Measurements from ENCODE around the gene CFL1. TPM values are rescaled to one million over a fixed set of nuclear protein-coding genes. Genes with fewer than 3 reads are reported as not detected.
A peak's percentile ranks its signal among the peaks of the same experiment; 100 is the strongest.

The CFL1 gene
- total and polyA plus RNA-seq, 10 of the 15 experiments (the other 5 are each of a cell fraction or from before 2014, with no cell fraction given) = 164 to 2,994 (median 1,500) TPM

DNA sequence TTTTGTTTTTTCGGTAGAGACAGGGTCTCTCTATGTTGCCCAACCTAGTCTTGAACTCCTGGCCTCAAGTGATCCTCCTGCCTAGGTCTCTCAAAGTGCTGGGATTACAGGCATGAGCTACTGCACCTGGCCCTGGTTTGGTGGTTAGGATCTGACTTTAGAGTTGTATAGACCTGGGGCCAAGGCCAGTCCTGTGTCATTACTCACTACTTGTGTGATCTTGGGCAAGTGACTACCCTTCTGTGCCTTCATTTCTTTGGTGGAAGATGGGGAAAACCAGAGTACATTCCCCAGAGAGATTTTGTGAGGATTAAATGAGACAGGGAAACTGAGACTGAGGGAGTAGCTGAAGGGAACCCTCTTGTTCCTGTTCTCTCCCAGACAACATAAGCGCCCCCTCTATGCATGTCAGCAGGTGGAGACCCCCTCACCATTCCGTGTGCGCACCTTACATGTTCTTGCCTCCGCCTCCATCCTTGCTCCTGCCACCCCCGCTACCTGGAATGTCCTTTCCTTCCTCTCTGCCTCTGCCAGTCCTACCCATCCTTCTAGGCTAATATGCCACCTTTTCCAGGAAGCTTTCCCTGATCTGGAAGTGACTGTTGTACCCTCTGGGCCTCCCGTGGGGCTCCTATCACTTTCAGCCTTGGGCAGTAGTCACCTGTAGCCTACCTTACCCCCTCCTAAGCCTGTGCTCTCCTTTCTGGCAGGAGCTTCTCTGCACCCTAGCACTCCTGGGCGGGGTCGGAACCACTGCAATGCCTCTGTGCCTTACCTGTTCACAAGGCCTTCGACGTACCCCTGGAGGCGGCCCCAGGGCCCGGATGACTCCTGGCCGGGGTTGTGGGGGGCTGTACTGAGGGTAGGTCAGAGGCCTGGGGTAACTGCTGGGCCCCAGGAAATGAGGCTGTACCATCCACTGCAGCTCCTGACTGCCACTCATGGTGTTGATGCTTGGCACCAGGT, 38.3 kb upstream of the CFL1 start:
- H4K20me1 ChIP-seq (ENCODE audit: control insufficient read depth, insufficient read depth) = no peaks in the 10 kb centered on the region

More for the DNA sequence above, 38.3 kb upstream of the CFL1 start:
- ChIA-PET POLR2A (interaction anchor here (0.6 to 3.6 kb wide), 4 partner anchors 7 to 240 kb away, joined by 3 to 62 read pairs (median 4); partner anchors contain the start of genes CCDC85B and FIBP), RAD21 (ENCODE audit: unreplicated experiment) (no interaction called here), CTCF (interaction anchor here (1.8 to 6.5 kb wide), 4 partner anchors 7 to 185 kb away, joined by 3 to 67 read pairs (median 21); partner anchors contain the start of genes CCDC85B, FIBP and KAT5), SMC1A (ENCODE audit: uncharacterized antibody, unreplicated experiment) (interaction anchor here (0.9 to 1.1 kb wide), 3 partner anchors 10 to 32 kb away, joined by 3 to 4 read pairs (median 4); no protein-coding TSS in a partner anchor)
- TF ChIP-seq TCF12 (IDR thresholded peaks at IDR 0.05; ENCODE audit: low read depth, low read length) = 0 out of 2 replicates have a peak, but pooled peaks have one; percentile 19
- TF ChIP-seq SKIL (IDR thresholded peaks at IDR 0.05; ENCODE audit: low read depth, poor library complexity, severe bottlenecking) = no peak
- no peak for TF ChIP-seq TAF1 (IDR thresholded peaks at IDR 0.05; ENCODE audit: borderline replicate concordance, low read depth, low read length)
- TF ChIP-seq ZSCAN29 (IDR thresholded peaks at IDR 0.05) = peak; percentile 79
- peaks cover 20% of the 10 kb centered on the region for H3K4me1 ChIP-seq (ENCODE audit: control insufficient read depth, insufficient read depth, low read length)
- no peaks in the 10 kb centered on the region for H3K27me3 ChIP-seq (replicated peaks in 1 of 2; ENCODE audit: control insufficient read depth in 2 of 2, insufficient read depth in 2 of 2, low read length in 1 of 2)
- H3K4me2 ChIP-seq (ENCODE audit: control insufficient read depth, insufficient read depth) = no peak overlapping the region
- no peak for FAIRE-seq
- 75% methylated on average over 14 of the region's 14 CpGs for WGBS (ENCODE audit: insufficient coverage, insufficient replicate concordance, low lambda C conversion rate, missing lambda C conversion rate)
- in situ Hi-C loops (cut with MboI) = no loop called here
- no peak overlapping the region for H3K9ac ChIP-seq (ENCODE audit: control insufficient read depth, insufficient read depth, low read length)
- H3K36me3 ChIP-seq (ENCODE audit: control insufficient read depth in 2 of 2, insufficient read depth in 2 of 2, low read length in 1 of 2) = no peaks in the 10 kb centered on the region
- peaks cover 38% of the 10 kb centered on the region for H3K79me2 ChIP-seq (ENCODE audit: control insufficient read depth, insufficient read depth, low read length)
- ATAC-seq = no peak
- no peak overlapping the region for H3K27ac ChIP-seq (ENCODE audit: control insufficient read depth, insufficient read depth)
- intact Hi-C loops (cut with micrococcal nuclease; ENCODE audit: unreplicated experiment) = loop anchor here (10.0 kb wide), 1 partner anchor 238 kb away; no protein-coding TSS in a partner anchor
- no peak for DNase-seq (ENCODE audit: low read depth, low spot score)
- no peak overlapping the region for H3K4me3 ChIP-seq
- no peaks in the 10 kb centered on the region for H3K9me3 ChIP-seq (replicated peaks; ENCODE audit: control insufficient read depth, insufficient read depth, low read length)
- H2AFZ ChIP-seq (ENCODE audit: control insufficient read depth, low read depth, low read length) = no peak overlapping the region
- BruUV-seq (replicated peaks) = TSS peak; percentile 25

Measured in GM12878 (cell line).